Right ventricle myocardium inferior (tissue), 1 donor: ENCODE data around the gene EPHA2. TPM values are rescaled to one million over a fixed set of nuclear protein-coding genes. Genes with fewer than 3 reads are reported as not detected.
"Not testable (repeated sequence)": the region's sequence is repeated elsewhere in the genome, so short reads cannot be mapped to it uniquely, and the experiment has no call there.

Source experiments
- ATAC-seq: fragments of 200-7000 bp; cut with Tn5 transposase; one replicate; pipeline ENCODE4 v1.9.1; 2020; ENCODE audit warnings: mild to moderate bottlenecking, moderate library complexity
- DNase-seq: peaks from one replicate; pipeline ENCODE4 v3.0.0; 2021; ENCODE audit errors: missing footprints
- intact Hi-C: fragments of 100-400 bp; cut with DNase I; formaldehyde crosslinking; loops from one replicate; pipeline ENCODE4 v1.11.0; 2022
- total RNA-seq: library from RNA; stranded (reverse); fragmentation: NEBNext Ultra II Directional; extraction: Animal tissue kit (Norgen Biotek cat#: 25700); gene quantifications from one replicate; pipeline ENCODE4 v1.2.1, GENCODE V29; 2021
- donor health status: DM: no; HTN: yes; CAD: no; lungs with severe emphysema.

The EPHA2 gene
- total RNA-seq, 1 donor from 2014 or later: 7.3 TPM

DNA sequence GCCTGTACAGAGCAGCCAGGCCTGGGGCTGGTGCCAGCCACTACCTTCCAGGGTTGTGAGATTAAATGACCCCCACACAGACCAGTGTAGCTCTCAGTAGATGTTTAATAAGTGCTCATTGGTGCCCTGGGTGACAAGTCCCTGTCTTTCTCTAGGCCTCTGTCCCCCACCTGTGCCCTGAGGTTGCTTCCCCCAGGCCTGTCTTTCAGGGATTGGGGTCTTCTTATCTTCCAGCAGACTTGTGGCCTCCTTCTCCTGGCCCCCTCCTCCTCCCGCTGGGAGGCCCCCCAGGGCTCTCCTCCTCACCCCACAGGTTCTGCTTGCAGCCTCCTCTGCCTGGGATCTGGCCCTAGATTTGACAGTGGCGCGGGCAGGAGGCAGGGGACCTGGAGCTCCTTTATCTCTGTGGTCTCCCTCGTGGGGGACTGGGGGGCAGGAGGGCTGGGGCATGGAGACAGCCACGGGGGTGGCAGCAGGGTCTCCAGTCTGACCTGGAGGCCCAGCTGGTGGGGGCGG lies 40.3 kb downstream of the EPHA2 start:
- intact Hi-C loops: no loop called here
- ATAC-seq (no peak), DNase-seq (no peak)

GRCh38 chr1:16114527-16115467 lies 41.1 kb downstream of the EPHA2 start:
- intact Hi-C loops: no loop called here
- DNase-seq (no peak), ATAC-seq (no peak)

GRCh38 chr1:16112596-16113555 lies 43.0 kb downstream of the EPHA2 start:
- intact Hi-C loops: no loop called here
- DNase-seq (no peak), ATAC-seq (no peak)

DNA sequence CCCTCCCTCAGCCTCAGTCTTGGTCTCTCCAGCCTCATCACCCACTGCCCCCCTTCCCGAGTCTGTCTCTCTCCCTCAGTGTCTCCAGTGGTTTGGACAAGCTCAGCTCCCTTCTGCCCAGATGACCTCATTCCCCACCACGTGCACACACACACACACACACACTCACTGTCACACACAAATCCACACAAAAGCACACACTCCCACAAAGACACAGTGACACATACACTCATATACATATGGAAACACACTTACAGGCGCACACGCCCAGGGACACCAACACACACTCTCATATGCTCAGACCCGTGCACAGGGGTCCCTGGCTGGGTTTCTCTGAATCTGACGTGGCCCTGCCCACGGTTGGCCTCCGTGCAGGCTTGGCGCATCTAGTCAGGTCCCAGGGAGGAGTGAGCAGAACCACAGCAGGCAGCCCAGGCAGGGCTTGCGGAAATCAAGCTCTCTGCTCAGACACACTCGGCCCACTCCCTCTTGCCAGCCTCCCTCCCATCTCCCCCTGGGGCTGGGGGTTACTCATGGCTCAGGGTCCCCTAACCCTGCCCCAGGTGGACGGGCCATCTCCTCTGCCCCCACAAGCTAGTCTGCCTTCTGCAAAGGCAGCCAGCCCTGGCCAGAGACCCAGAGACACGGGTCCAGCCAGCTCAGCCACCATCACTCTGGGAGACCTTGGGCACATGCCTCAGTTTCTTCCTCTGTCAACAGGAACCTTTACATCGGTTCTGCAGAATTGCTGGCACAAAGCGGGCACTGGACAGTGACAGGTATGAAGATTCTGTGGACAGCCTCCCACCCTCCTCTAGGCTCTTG lies 43.9 kb downstream of the EPHA2 start:
- intact Hi-C loops: no loop called here
- DNase-seq: no peak
- peak; percentile 73 for ATAC-seq

GRCh38 chr1:16110884-16111283 lies 45.0 kb downstream of the EPHA2 start:
- ATAC-seq: no peak
- intact Hi-C loops: no loop called here
- no peak for DNase-seq

- ATAC-seq: no peak
- intact Hi-C loops: no loop called here
- no peak for DNase-seq
Observed at GRCh38 chr1:16110456-16110855, 45.4 kb downstream of the EPHA2 start.

- intact Hi-C loops: no loop called here
- ATAC-seq: no peak
- DNase-seq: no peak
Observed at GRCh38 chr1:16109571-16109970, 46.3 kb downstream of the EPHA2 start.

DNA sequence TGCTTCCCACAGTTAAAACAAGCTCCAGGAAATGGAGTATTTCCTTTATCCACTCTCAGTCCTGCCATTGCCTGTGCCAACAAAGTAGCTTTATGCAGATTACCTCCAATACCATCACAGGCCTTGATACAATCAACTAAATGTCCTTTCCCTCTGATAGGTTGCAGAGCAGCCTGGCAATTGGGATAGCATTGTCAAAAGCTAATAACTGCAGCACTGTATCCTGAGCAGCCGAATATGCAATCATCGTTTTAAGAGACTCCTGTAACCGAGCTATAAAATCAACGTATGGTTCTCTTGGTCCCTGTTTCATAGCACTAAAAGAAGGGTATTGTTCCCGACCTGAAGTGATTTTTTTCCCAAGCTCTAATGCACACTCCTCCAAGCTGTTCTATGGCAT lies 48.8 kb downstream of the EPHA2 start:
- ATAC-seq, intact Hi-C loops, DNase-seq: not testable (repeated sequence)

DNA sequence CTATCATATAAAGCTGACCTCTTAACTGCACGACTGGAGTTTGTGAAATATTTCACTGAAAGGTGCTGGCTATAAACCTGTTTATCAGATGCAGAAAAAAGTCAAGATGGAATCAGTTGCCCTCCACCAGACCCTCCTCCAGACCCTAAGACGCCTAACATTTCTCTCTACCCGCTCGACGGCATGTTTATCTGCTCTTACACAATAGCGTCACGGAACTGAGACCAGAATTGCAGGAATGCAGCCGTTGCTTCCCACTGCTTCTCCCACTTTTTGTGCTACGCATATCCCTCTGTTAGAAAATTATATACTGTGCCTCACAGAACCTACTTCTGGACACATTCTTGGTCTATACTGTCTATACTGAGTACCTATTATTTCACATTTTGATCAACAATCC lies 54.2 kb downstream of the EPHA2 start:
- DNase-seq: no peak
- intact Hi-C loops: no loop called here
- ATAC-seq: no peak

GRCh38 chr1:16099412-16099811 lies 56.5 kb downstream of the EPHA2 start:
- intact Hi-C loops: no loop called here
- no peak for ATAC-seq
- DNase-seq: no peak

DNA sequence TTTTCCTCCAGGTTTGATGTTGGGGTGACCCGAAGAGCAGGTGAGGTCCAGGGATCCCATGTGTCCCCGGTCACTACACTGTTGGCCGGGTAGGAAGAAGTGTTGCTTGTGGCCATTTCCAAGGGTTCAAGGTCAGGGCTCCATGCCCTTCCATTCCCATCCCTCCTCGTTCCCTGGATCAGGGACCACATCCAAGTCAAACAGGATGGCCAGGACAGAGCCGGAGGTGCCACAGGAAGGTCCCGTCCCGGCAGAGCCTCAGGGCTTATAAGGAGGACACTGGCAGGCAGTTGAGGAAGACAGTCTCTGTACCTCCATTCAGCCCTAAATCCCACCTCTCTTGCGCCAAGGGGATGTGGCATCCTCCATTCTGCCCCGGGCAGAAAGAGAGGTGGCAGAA lies 60.4 kb downstream of the EPHA2 start:
- intact Hi-C loops: no loop called here
- DNase-seq (no peak), ATAC-seq (no peak)

DNA sequence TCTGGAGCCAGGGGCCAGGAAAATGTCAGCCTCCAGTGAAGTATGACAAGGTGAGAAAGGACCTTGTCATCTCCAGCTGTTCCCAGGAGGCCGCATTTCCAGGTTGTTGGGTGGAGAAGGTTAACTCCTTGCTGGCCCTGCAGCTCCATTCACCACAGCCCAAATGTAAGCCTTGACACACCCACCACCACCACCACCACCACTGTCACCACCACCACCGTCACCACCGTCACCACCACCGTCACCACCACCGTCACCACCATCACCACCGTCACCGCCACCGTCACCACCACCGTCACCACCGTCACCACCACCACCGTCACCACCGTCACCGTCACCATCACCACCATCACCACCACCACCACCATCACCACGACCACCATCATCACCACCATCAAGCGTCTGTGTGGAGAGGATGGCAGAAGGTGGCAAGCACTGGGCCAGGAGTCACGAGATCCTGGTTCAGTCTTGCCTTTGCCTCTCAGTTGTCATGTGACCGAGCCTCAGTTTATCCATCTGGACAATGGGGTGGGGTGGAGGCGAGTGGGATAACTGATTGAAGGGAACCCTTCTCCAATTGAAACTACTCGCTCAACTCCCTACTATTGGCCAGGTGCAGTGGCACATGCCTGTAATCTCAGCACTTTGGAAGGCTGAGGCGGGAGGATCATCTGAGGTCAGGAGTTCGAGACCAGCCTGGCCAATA lies 61.3 kb downstream of the EPHA2 start:
- DNase-seq (no peak), ATAC-seq (no peak)

GRCh38 chr1:16093611-16094010 lies 62.3 kb downstream of the EPHA2 start:
- intact Hi-C loops: loop anchor here (5.0 kb wide), 1 partner anchor 34 kb away; no protein-coding TSS in a partner anchor
- ATAC-seq (no peak), DNase-seq (no peak)

More for the DNA sequence above, 61.3 kb downstream of the EPHA2 start:
- intact Hi-C loops: loop anchor here (5.0 kb wide), 1 partner anchor 33 kb away; no protein-coding TSS in a partner anchor

GRCh38 chr1:16092923-16093511 lies 62.9 kb downstream of the EPHA2 start:
- DNase-seq: no peak
- ATAC-seq: no peak
- intact Hi-C loops: loop anchor here (5.0 kb wide), 1 partner anchor 34 kb away; no protein-coding TSS in a partner anchor

DNA sequence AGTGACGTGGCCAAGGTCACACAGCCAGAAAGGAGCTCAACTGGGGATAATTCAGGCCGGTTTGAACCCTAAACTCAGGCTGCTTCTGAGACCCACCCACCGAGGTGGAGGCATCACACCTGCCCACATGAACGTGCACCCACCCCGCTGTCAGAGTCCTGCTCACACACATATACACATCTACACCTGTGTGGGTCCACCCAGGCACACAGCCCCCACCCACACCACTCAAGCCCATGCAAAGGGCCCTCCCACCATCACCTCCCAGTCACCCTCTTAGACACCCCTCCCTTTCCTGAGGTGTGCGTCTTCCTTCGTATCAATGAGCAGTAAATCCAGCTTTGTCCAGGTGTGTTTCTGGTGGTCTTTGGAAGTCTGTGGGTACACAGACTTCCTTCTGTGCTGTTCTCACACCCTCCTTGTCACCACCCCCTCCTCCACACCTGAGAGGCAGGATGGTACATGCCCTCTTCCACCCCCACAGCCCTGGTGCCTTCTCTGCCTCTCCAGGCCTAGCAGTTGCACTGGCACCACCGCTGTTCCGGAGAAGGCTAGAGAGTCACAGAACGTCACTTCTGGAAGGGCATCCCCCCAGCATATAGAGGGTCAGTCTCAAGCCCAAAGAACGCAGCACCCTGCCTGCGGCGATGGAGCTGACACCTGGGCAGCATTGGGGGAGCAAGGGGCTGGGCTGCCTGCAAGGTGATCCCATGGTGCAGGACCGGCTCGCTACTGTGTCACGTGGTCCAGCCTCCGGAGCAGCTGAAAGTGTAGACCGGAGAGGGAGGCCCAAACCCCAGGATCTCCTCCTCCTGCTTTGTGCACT lies 63.6 kb downstream of the EPHA2 start:
- DNase-seq: no peak
- intact Hi-C loops: loop anchor here (5.0 kb wide), 1 partner anchor 35 kb away; no protein-coding TSS in a partner anchor
- ATAC-seq: no peak

- no peak for DNase-seq
- intact Hi-C loops: loop anchor here (5.0 kb wide), 1 partner anchor 36 kb away; no protein-coding TSS in a partner anchor
- no peak for ATAC-seq
Observed at GRCh38 chr1:16091296-16091695, 64.6 kb downstream of the EPHA2 start.
